ENCODE data around the gene YAF2.

YAF2 gene

GRCh38 chr12:42141981-42142606 is 96.0 kb downstream of the YAF2 start:
- no peak for DNase-seq

- DNase-seq = no peak
These were observed 97.1 kb downstream of the YAF2 start for GRCh38 chr12:42140901-42141300.

GRCh38 chr12:42135259-42135814 is 102.7 kb downstream of the YAF2 start:
- no peak for DNase-seq

- DNase-seq = no peak
These were observed 107.2 kb downstream of the YAF2 start for GRCh38 chr12:42130672-42131402.

- DNase-seq = peak; percentile 46
These were observed 108.3 kb downstream of the YAF2 start for GRCh38 chr12:42129595-42130204.

GRCh38 chr12:42128888-42129287 is 109.2 kb downstream of the YAF2 start:
- no peak for DNase-seq

- no peak for DNase-seq
These were observed 109.7 kb downstream of the YAF2 start for GRCh38 chr12:42128327-42128726.

- no peak for DNase-seq
These were observed 111.1 kb downstream of the YAF2 start for GRCh38 chr12:42126963-42127362.

- DNase-seq = no peak
These were observed 112.7 kb downstream of the YAF2 start for GRCh38 chr12:42125388-42125767.

- DNase-seq = no peak
These were observed 113.2 kb downstream of the YAF2 start for GRCh38 chr12:42124764-42125387.

GRCh38 chr12:42119085-42119633 is 118.9 kb downstream of the YAF2 start:
- no peak for DNase-seq

- no peak for DNase-seq
These were observed 119.7 kb downstream of the YAF2 start for GRCh38 chr12:42118136-42118879.

GRCh38 chr12:42109031-42109430 is 129.0 kb downstream of the YAF2 start:
- DNase-seq = no peak

Data from NCI-H1694 (cell line).